22Rv1 (cell line): ENCODE data around the gene SMYD3.

ENCODE experiments used
- CTCF ChIP-seq: fragments of 450-650 bp; IDR thresholded peaks from 2 replicates; pipeline ENCODE4 v1.5.1; 2017; ENCODE audit warnings: mild to moderate bottlenecking
- ZFX ChIP-seq: fragments of 450-650 bp; IDR thresholded peaks from 2 replicates; pipeline ENCODE4 v1.6.1; 2017; ENCODE audit warnings: antibody characterized with exemption, borderline replicate concordance

GRCh38 chr1:245961137-245961540, 545.9 kb downstream of the SMYD3 start:
- no peak for TF ChIP-seq CTCF
- no peak for TF ChIP-seq ZFX
